Tibial artery (tissue), 4 donors: ENCODE data around the gene AURKAIP1.
"Not testable (repeated sequence)": the region's sequence is repeated elsewhere in the genome, so short reads cannot be mapped to it uniquely, and the experiment has no call there.

Experiments
- DNase-seq, 2 donors: peaks; one replicate each; pipeline ENCODE4 v3.0.0-alpha.2; 2019
- H3K27ac ChIP-seq, 2 donors: fragments of 200-600 bp; sonication (generic) in 1 of 2; 1 replicate in 1 of 2; 2 replicates in 1 of 2; pipeline ENCODE4 v1.5.1; 2018 to 2019; ENCODE audit warnings: mild to moderate bottlenecking in 1 of 2
- H3K27me3 ChIP-seq, 2 donors: fragments of 200-600 bp; sonication (generic) in 1 of 2; one replicate each; pipeline versions ENCODE4 v1.5.1 to v1.6.0; 2016 to 2019
- H3K36me3 ChIP-seq, 3 donors: fragments of 200-600 bp; sonication (generic) in 2 of 3; one replicate each; pipeline ENCODE4 v1.5.1; 2016 to 2019; ENCODE audit warnings: mild to moderate bottlenecking in 2 of 3
- H3K4me1 ChIP-seq, 4 donors: fragments of 200-600 bp; sonication (generic) in 2 of 4; 1 replicate in 3 of 4; 2 replicates in 1 of 4; pipeline ENCODE4 v1.5.1; 2016 to 2019
- H3K4me3 ChIP-seq, 2 donors: fragments of 200-600 bp; sonication (generic) in 1 of 2; 1 replicate in 1 of 2; 2 replicates in 1 of 2; pipeline ENCODE4 v1.5.1; 2018 to 2019; ENCODE audit warnings: mild to moderate bottlenecking in 2 of 2
- H3K9me3 ChIP-seq, 3 donors: fragments of 200-600 bp; sonication (generic) in 1 of 3; one replicate each; pipeline ENCODE4 v1.5.1; 2016 to 2019
- intact Hi-C: fragments of 100-400 bp; cut with DNase I; formaldehyde crosslinking; loops from one replicate; pipeline ENCODE4 v1.15.0; 2023; ENCODE audit warnings: low total_unique reads
- TF ChIP-seq, protein P1 (sequence below), 2 experiments: fragments of 200-600 bp in 1 of 2; fragments of 450-650 bp in 1 of 2; IDR thresholded peaks; one replicate each; pipeline ENCODE4 v1.5.1; 2017 to 2019; ENCODE audit warnings: antibody characterized with exemption in 2 of 2, mild to moderate bottlenecking in 1 of 2, moderate library complexity in 1 of 2

Gene AURKAIP1

DNA sequence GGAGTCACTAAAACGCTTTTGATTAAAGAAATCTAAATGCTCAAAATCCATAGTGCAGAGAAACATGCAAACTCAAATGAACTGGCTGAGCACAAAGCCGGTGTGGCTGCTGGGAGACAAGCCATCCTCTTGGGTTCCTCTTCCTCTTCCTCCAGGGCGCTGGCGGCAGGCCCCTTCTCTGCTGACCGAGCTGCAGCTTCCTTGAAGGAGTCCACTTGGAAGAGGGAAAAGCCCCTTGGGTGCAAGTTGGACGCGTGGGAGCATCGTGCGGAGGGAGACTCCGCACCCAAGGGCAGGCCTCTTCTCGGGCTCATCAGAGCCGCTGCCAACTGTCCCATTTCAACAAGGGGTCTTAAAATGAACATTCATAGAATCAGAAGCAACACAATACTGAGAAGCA is 16.2 kb upstream of the AURKAIP1 start:
- intact Hi-C loops = no loop called here
- Histone ChIP-seq H3K27me3 (no peaks in the 10 kb centered on the region), H3K27ac (no peak overlapping the region), H3K36me3 (peaks cover 88 to 100% (median 100%) of the 10 kb centered on the region in 3 donors), H3K9me3 (no peaks in the 10 kb centered on the region), H3K4me1 (peaks cover 0 to 5% (median 0%) of the 10 kb centered on the region in 4 donors), H3K4me3 (no peak overlapping the region)
- no peak for DNase-seq
- TF ChIP-seq, protein P1, sequence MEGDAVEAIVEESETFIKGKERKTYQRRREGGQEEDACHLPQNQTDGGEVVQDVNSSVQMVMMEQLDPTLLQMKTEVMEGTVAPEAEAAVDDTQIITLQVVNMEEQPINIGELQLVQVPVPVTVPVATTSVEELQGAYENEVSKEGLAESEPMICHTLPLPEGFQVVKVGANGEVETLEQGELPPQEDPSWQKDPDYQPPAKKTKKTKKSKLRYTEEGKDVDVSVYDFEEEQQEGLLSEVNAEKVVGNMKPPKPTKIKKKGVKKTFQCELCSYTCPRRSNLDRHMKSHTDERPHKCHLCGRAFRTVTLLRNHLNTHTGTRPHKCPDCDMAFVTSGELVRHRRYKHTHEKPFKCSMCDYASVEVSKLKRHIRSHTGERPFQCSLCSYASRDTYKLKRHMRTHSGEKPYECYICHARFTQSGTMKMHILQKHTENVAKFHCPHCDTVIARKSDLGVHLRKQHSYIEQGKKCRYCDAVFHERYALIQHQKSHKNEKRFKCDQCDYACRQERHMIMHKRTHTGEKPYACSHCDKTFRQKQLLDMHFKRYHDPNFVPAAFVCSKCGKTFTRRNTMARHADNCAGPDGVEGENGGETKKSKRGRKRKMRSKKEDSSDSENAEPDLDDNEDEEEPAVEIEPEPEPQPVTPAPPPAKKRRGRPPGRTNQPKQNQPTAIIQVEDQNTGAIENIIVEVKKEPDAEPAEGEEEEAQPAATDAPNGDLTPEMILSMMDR (IDR thresholded peaks at IDR 0.05) = no peak

DNA sequence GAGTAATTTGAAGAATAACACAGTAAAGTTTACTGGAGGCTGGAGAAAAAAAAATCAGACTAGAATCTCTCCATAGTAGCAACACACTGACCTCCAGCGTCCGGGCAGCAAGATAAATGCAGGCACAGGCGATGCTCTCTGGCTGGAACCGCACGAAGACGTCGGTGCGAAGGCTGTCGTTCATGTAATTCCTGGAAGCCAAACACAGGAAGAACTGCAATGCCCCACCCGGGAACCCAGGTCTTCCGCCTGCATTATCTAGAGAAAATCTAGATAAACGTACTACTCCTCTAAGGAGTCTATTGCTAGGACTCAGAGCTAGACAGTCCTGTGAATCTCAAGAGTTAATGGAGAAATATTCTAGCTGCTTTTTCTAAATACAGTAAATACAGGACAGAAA is 15.7 kb upstream of the AURKAIP1 start:
- Histone ChIP-seq H3K4me1 (no peaks in the 10 kb centered on the region), H3K36me3 (peaks cover 94 to 100% (median 100%) of the 10 kb centered on the region in 3 donors), H3K4me3 (no peak overlapping the region), H3K9me3 (no peaks in the 10 kb centered on the region), H3K27ac (no peak overlapping the region), H3K27me3 (no peaks in the 10 kb centered on the region)
- TF ChIP-seq, protein P1 (IDR thresholded peaks at IDR 0.05) = no peak
- intact Hi-C loops = no loop called here
- DNase-seq = no peak

DNA sequence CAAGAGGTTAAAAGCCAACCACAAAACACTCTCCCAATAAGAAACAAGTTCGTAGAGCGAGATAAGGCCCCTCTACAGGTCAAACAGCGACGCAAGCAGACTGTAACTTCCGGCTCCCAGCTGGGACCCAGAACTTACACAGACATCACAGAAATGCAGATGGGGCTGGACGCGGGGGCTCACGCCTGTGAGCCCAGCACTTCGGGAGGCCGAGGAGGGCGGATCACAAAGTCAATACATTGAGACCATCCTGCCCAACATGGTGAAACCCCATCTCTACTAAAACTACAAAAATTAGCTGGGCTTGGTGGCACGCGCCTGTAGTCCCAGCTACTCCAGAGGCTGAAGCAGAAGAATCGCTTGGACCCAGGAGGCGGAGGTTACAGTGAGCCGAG is 13.1 kb upstream of the AURKAIP1 start:
- Histone ChIP-seq H3K27me3 (no peaks in the 10 kb centered on the region), H3K4me3 (no peak overlapping the region), H3K9me3 (no peaks in the 10 kb centered on the region), H3K4me1 (no peaks in the 10 kb centered on the region), H3K27ac (no peak overlapping the region), H3K36me3 (peaks cover 75 to 86% (median 79%) of the 10 kb centered on the region in 3 donors)
- TF ChIP-seq, protein P1 (IDR thresholded peaks at IDR 0.05) = no peak
- DNase-seq = no peak
- intact Hi-C loops = no loop called here

DNA sequence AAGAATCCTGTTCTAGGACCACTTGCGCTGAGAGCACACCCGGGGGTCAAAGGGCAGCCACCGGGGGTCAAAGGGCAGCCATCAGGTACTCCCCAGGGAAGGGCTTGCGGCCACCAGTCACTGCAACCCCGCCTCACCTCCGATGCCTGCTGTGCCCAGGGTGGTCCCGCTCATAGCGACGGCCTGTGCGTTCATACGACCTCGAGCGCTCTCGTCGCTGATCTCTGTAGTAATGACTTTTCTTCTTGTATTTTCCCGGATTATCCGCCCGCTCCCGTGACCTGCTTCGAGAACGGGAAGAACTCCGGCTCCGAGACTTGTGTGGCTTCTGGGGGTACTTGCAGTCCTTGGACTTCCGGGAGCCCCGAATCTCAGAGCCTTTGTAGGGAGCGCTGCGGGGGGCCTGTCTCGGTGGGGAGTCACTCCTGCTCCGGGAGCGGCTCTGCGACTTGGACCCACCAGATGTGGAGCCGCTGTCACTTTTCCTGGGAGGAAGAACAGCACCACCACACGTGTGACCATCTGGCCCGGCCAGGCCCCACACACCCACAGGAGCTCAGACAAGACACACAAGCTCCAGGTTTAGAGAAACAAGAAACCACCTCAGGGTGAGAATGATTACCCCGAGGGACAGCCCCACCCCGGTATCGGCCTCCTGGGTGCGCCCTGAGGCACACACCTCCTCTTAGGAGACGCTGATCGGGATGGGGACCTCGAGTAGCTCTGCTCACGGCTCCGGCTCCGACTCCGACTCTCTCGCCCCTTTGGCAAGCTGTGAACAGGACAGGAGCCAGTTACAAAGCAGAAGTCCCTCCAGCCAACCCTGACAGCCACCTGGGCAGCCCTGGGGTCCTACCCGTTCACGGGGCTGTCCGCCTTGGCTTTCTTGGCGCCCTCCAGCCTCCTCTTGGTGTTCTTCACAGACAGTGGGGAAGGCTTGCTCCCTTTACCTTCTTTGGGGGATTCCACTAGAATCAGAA is 12.4 kb upstream of the AURKAIP1 start:
- TF ChIP-seq, protein P1 (IDR thresholded peaks at IDR 0.05) = no peak
- intact Hi-C loops = no loop called here
- Histone ChIP-seq H3K36me3 (peaks cover 68 to 79% (median 72%) of the 10 kb centered on the region in 3 donors), H3K27ac (no peak overlapping the region), H3K9me3 (no peaks in the 10 kb centered on the region), H3K4me1 (no peaks in the 10 kb centered on the region), H3K4me3 (no peak overlapping the region), H3K27me3 (no peaks in the 10 kb centered on the region)
- no peak for DNase-seq

DNA sequence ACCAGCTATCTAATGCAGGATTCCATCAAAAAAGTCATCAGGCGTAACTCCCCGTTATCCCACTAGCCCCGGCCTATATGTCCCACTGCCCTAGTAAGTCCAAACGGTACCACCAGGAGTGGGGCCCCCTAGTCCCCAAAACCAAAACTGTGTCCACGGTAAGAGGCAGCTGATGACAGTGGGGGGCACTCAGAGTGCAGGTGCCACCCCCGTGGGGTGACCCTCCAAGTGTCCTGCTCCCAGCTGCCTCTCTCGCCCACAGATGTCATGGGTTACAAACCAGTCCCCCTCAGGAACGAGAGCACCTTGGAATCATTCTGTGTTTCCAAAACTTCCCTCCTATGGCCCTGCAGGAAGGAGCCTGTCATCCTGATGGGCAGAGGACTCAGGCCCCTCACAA is 10.9 kb upstream of the AURKAIP1 start:
- intact Hi-C loops = no loop called here
- no peak for DNase-seq
- peaks cover 54 to 72% (median 65%) of the 10 kb centered on the region in 3 donors for H3K36me3 ChIP-seq

DNA sequence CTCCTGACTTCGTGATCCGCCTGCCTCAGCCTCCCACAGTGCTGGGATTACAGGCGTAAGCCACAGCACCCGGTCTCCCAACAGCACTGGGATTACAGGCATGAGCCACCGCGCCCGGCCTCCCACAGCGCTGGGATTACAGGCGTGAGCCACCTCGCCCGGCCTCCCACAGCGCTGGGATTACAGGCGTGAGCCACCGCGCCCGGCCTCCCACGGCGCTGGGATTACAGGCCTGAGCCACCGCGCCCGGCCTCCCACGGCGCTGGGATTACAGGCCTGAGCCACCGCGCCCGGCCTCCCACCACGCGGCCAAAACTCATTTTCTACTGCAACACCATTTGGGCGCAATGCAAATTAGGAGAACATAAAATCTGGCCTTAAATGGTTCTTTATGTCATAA is 10.3 kb upstream of the AURKAIP1 start:
- H3K27ac ChIP-seq, H3K27me3 ChIP-seq, H3K4me3 ChIP-seq, H3K9me3 ChIP-seq, DNase-seq, intact Hi-C loops, H3K4me1 ChIP-seq: not testable (repeated sequence)
- peaks cover 48 to 71% (median 59%) of the 10 kb centered on the region in 3 donors for H3K36me3 ChIP-seq

More for the DNA sequence above, 10.9 kb upstream of the AURKAIP1 start:
- Histone ChIP-seq H3K4me1 (no peaks in the 10 kb centered on the region), H3K27me3 (no peaks in the 10 kb centered on the region), H3K4me3 (no peak overlapping the region), H3K27ac (no peak overlapping the region), H3K9me3 (no peaks in the 10 kb centered on the region)
- TF ChIP-seq, protein P1 (IDR thresholded peaks at IDR 0.05) = no peak
